Mesenchymal stem cell (in vitro differentiated cells and primary cell): ENCODE data around the gene PSG11. TPM values are rescaled to one million over a fixed set of nuclear protein-coding genes. Genes with fewer than 3 reads are reported as not detected.
"Not testable (repeated sequence)": the region's sequence is repeated elsewhere in the genome, so short reads cannot be mapped to it uniquely, and the experiment has no call there.

Experiments used
- DNase-seq: peaks from one replicate; pipeline ENCODE4 v3.0.0-alpha.2; 2013
- H2AFZ ChIP-seq: one replicate; pipeline ENCODE4 v1.6.1; 2013; ENCODE audit warnings: low read depth, mild to moderate bottlenecking, control low read depth, inconsistent platforms, low read length, moderate library complexity
- H2AK5ac ChIP-seq: 2 replicates; pipeline ENCODE4 v1.6.1; 2013; ENCODE audit warnings: low read length, moderate library complexity, mild to moderate bottlenecking, inconsistent platforms; ENCODE audit not compliant: severe bottlenecking
- H2BK120ac ChIP-seq: one replicate; pipeline ENCODE4 v1.6.1; 2013; ENCODE audit warnings: low read depth, mild to moderate bottlenecking, inconsistent platforms, low read length, moderate library complexity
- H2BK12ac ChIP-seq, 2 experiments: one replicate each; pipeline ENCODE4 v1.6.1; 2013; ENCODE audit warnings: inconsistent platforms in 2 of 2, low read length in 2 of 2, mild to moderate bottlenecking in 2 of 2, moderate library complexity in 2 of 2, control low read depth in 1 of 2
- H2BK15ac ChIP-seq: one replicate; pipeline ENCODE4 v1.6.1; 2013; ENCODE audit warnings: mild to moderate bottlenecking, low read depth, inconsistent platforms; ENCODE audit not compliant: poor library complexity, severe bottlenecking
- H2BK5ac ChIP-seq: 2 replicates; pipeline ENCODE4 v1.6.1; 2013; ENCODE audit warnings: low read depth, mild to moderate bottlenecking, low read length, control low read depth, inconsistent platforms; ENCODE audit not compliant: poor library complexity, severe bottlenecking
- H3K14ac ChIP-seq, 2 experiments: one replicate each; pipeline ENCODE4 v1.6.1; 2013; ENCODE audit warnings: inconsistent platforms in 2 of 2, low read length in 2 of 2, control low read depth in 1 of 2, mild to moderate bottlenecking in 1 of 2, moderate library complexity in 1 of 2
- H3K18ac ChIP-seq, 2 experiments: one replicate each; pipeline ENCODE4 v1.6.1; 2013; ENCODE audit warnings: inconsistent platforms in 2 of 2, low read length in 2 of 2, control low read depth in 1 of 2, low read depth in 1 of 2, mild to moderate bottlenecking in 1 of 2
- H3K23ac ChIP-seq, 2 experiments: one replicate each; pipeline ENCODE4 v1.6.1; 2013; ENCODE audit warnings: inconsistent platforms in 2 of 2, low read length in 2 of 2, mild to moderate bottlenecking in 2 of 2, moderate library complexity in 2 of 2, control low read depth in 1 of 2
- H3K27ac ChIP-seq: 2 replicates; pipeline ENCODE4 v1.5.1; 2013; ENCODE audit warnings: mild to moderate bottlenecking, moderate library complexity, low read length, control low read depth, inconsistent platforms; ENCODE audit not compliant: poor library complexity, severe bottlenecking
- H3K27me3 ChIP-seq, 2 experiments: 2 replicates each; pipeline versions ENCODE4 v1.6.1 to v1.7.0; 2013; ENCODE audit warnings: low read length in 2 of 2, mild to moderate bottlenecking in 2 of 2, moderate library complexity in 2 of 2, control low read depth in 1 of 2, inconsistent platforms in 1 of 2; ENCODE audit not compliant: control insufficient read depth in 1 of 2, insufficient read depth in 1 of 2
- H3K36me3 ChIP-seq, 2 experiments: 2 replicates each; pipeline versions ENCODE4 v1.6.1 to v1.7.0; 2013; ENCODE audit warnings: low read length in 2 of 2, control low read depth in 1 of 2, inconsistent platforms in 1 of 2, low read depth in 1 of 2, mild to moderate bottlenecking in 1 of 2; ENCODE audit not compliant: insufficient read depth in 2 of 2, control insufficient read depth in 1 of 2
- H3K4ac ChIP-seq, 2 experiments: one replicate each; pipeline ENCODE4 v1.6.1; 2013; ENCODE audit warnings: inconsistent platforms in 2 of 2, low read length in 2 of 2, mild to moderate bottlenecking in 2 of 2, moderate library complexity in 2 of 2, control low read depth in 1 of 2, low read depth in 1 of 2
- H3K4me1 ChIP-seq: 2 replicates; pipeline ENCODE4 v1.6.1; 2013; ENCODE audit warnings: low read depth, low read length, control low read depth; ENCODE audit not compliant: control insufficient read depth, insufficient read depth
- H3K4me2 ChIP-seq: 2 replicates; pipeline ENCODE4 v1.6.1; 2013; ENCODE audit warnings: low read length, mild to moderate bottlenecking, inconsistent platforms; ENCODE audit not compliant: poor library complexity, severe bottlenecking
- H3K4me3 ChIP-seq, 2 experiments: 2 replicates each; pipeline versions ENCODE4 v1.5.1 to v1.7.0; 2013; ENCODE audit warnings: low read length in 2 of 2, mild to moderate bottlenecking in 2 of 2, control low read depth in 1 of 2, low read depth in 1 of 2; ENCODE audit not compliant: insufficient read depth in 1 of 2
- H3K79me1 ChIP-seq: replicated peaks from 2 replicates; pipeline ENCODE4 v1.6.1; 2013; ENCODE audit warnings: mild to moderate bottlenecking, control low read depth, low read length, inconsistent platforms; ENCODE audit not compliant: poor library complexity, severe bottlenecking
- H3K9ac ChIP-seq: 2 replicates; pipeline ENCODE4 v1.7.0; 2013; ENCODE audit warnings: mild to moderate bottlenecking, low read length, moderate library complexity
- H3K9me3 ChIP-seq: 2 replicates; pipeline ENCODE4 v1.7.0; 2013; ENCODE audit warnings: mild to moderate bottlenecking, low read length; ENCODE audit not compliant: control insufficient read depth
- H4K8ac ChIP-seq: one replicate; pipeline ENCODE4 v1.6.1; 2013; ENCODE audit warnings: inconsistent platforms, mild to moderate bottlenecking, low read length, moderate library complexity
- H4K91ac ChIP-seq: one replicate; pipeline ENCODE4 v1.6.1; 2013; ENCODE audit warnings: mild to moderate bottlenecking, low read length, inconsistent platforms
- WGBS: methylation state at CpG from one replicate; pipeline ENCODE4 v1.1.7; 2013; ENCODE audit warnings: mixed read lengths; 5-methylcytosine and 5-hydroxymethylcytosine counted together
- polyA plus RNA-seq, 2 experiments: library from polyadenylated mRNA; stranded (reverse); fragments of 200-250 nt; gene quantifications; one replicate each; pipeline ENCODE4 v1.2.3, GENCODE V29; 2013

Gene PSG11
- polyA plus RNA-seq (2013, experiment 1 of 2), result not detected
- polyA plus RNA-seq (2013, experiment 2 of 2), result not detected

- H3K27me3 ChIP-seq, H4K91ac ChIP-seq, H4K8ac ChIP-seq, H2BK5ac ChIP-seq, H2BK15ac ChIP-seq, H2AK5ac ChIP-seq, H3K9ac ChIP-seq, H3K27ac ChIP-seq, H3K14ac ChIP-seq, H2BK12ac ChIP-seq, H3K36me3 ChIP-seq, H3K18ac ChIP-seq, H3K4me3 ChIP-seq, H3K4me1 ChIP-seq, H3K79me1 ChIP-seq, H3K9me3 ChIP-seq, H2BK120ac ChIP-seq, H3K4me2 ChIP-seq, H2AFZ ChIP-seq, H3K23ac ChIP-seq, H3K4ac ChIP-seq, DNase-seq: not testable (repeated sequence)
- WGBS, result 69% methylated on average over 6 of the region's 6 CpGs
Observed at GRCh38 chr19:43026369-43026768, at the start of gene PSG11. Gene PSG11, minus strand, starts transcription at chr19:43026469. Its CDS starts 97 bp downstream, at chr19:43026372.

GRCh38 chr19:43062418-43062817, 36.1 kb upstream of the PSG11 start:
- H2BK15ac ChIP-seq, H2BK120ac ChIP-seq, H3K4me1 ChIP-seq, H3K4me3 ChIP-seq, H3K9ac ChIP-seq, H3K27ac ChIP-seq, H3K9me3 ChIP-seq, H3K14ac ChIP-seq, H3K4ac ChIP-seq, H3K36me3 ChIP-seq, DNase-seq, H2BK5ac ChIP-seq, H3K23ac ChIP-seq, H4K91ac ChIP-seq, H3K27me3 ChIP-seq, H4K8ac ChIP-seq, H3K4me2 ChIP-seq, H2AFZ ChIP-seq, H3K79me1 ChIP-seq, H2AK5ac ChIP-seq, H3K18ac ChIP-seq, H2BK12ac ChIP-seq: not testable (repeated sequence)
- WGBS, result 7% methylated on average over 1 of the region's 3 CpGs

DNA sequence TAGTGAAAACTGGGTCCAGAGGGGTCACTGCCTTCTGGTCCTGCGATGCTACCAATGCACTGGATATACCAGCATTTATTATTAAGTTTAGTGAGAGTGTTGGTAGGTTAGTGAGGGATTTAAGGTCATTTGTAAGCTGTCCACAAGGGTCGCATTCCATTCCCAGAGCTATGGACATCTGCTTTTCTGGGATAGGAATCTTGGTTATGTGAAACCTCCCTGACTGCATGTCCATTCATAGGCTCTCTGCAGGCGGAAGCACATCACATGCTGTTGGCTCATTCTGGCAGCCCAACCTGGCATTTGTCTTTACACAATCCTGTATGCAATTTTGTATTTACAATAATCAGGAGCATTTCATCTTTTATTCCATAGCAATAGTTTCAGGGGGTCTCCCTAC, 35.1 kb upstream of the PSG11 start:
- not testable (repeated sequence) for H3K14ac ChIP-seq, H2BK12ac ChIP-seq, H3K79me1 ChIP-seq, DNase-seq, H2BK5ac ChIP-seq, H3K9me3 ChIP-seq, H3K4me2 ChIP-seq, H3K18ac ChIP-seq, H4K8ac ChIP-seq, H3K4me1 ChIP-seq, H3K36me3 ChIP-seq, H2BK120ac ChIP-seq, H4K91ac ChIP-seq, H3K27ac ChIP-seq, H2AFZ ChIP-seq, H3K4me3 ChIP-seq, H3K23ac ChIP-seq, H3K27me3 ChIP-seq, H2AK5ac ChIP-seq, H3K4ac ChIP-seq, H2BK15ac ChIP-seq, H3K9ac ChIP-seq
- WGBS, result 48% methylated on average over 3 of the region's 3 CpGs

- not testable (repeated sequence) for H3K36me3 ChIP-seq, H3K18ac ChIP-seq, H3K14ac ChIP-seq, H4K8ac ChIP-seq, H2BK120ac ChIP-seq, H2BK15ac ChIP-seq, DNase-seq, H3K9me3 ChIP-seq, H3K27ac ChIP-seq, H2BK12ac ChIP-seq, H2AK5ac ChIP-seq, H3K4ac ChIP-seq, H3K4me2 ChIP-seq, H3K79me1 ChIP-seq, H3K23ac ChIP-seq, H2BK5ac ChIP-seq, H3K4me1 ChIP-seq, H3K4me3 ChIP-seq, H3K27me3 ChIP-seq, H2AFZ ChIP-seq, H4K91ac ChIP-seq, H3K9ac ChIP-seq
- 33% methylated on average over 3 of the region's 3 CpGs for WGBS
Observed at GRCh38 chr19:43060254-43060653, 34.0 kb upstream of the PSG11 start.
